ENCODE results near the gene ADAM22.

- TF ChIP-seq CTCF (IDR thresholded peaks at IDR 0.05) (no peak), POLR2AphosphoS5 (IDR thresholded peaks at IDR 0.05) (no peak), POLR2A (IDR thresholded peaks at IDR 0.05) (no peak)
Measured at GRCh38 chr7:88072715-88073055, 138.6 kb downstream of the ADAM22 start.
